Sigmoid colon (tissue), 4 donors: Measurements from ENCODE around the gene EIF4A2.

ENCODE experiments used
- CTCF ChIP-seq, 4 experiments: fragments of 450-650 bp in 3 of 4; fragments of 200-600 bp in 1 of 4; IDR thresholded peaks; one replicate each; pipeline ENCODE4 v1.5.1; 2016 to 2019; ENCODE audit warnings: antibody characterized with exemption in 4 of 4, mild to moderate bottlenecking in 3 of 4, moderate library complexity in 2 of 4
- EP300 ChIP-seq, 4 donors: sonication (generic); formaldehyde crosslinking; IDR thresholded peaks; one replicate each; pipeline ENCODE4 v1.6.1; 2017; ENCODE audit warnings: antibody characterized with exemption in 4 of 4
- POLR2A ChIP-seq, 2 donors: fragments of 450-650 bp; IDR thresholded peaks; one replicate each; pipeline ENCODE4 v1.6.1; 2016; ENCODE audit warnings: antibody characterized with exemption in 2 of 2, mild to moderate bottlenecking in 2 of 2, moderate library complexity in 2 of 2
- POLR2AphosphoS5 ChIP-seq, 4 donors: sonication (generic); formaldehyde crosslinking; IDR thresholded peaks; one replicate each; pipeline ENCODE4 v1.6.1; 2017; ENCODE audit warnings: antibody characterized with exemption in 4 of 4

- TF ChIP-seq CTCF (IDR thresholded peaks at IDR 0.05) (no peak), POLR2A (IDR thresholded peaks at IDR 0.05) (no peak), POLR2AphosphoS5 (IDR thresholded peaks at IDR 0.05) (no peak), EP300 (IDR thresholded peaks at IDR 0.05) (no peak)
Measured at GRCh38 chr3:186750316-186750715, 33.1 kb upstream of the EIF4A2 start.
